HG03175 (cell line): ENCODE data around the gene MACF1.
"Not testable (repeated sequence)": the region's sequence is repeated elsewhere in the genome, so short reads cannot be mapped to it uniquely, and the experiment has no call there.

Experiments used
- ATAC-seq: cut with Tn5 transposase; IDR thresholded peaks from one replicate; pipeline ENCODE4 v1.9.1; 2021; ENCODE audit warnings: mild to moderate bottlenecking, moderate library complexity; ENCODE audit not compliant: unreplicated experiment

MACF1 gene

GRCh38 chr1:39505289-39505688 lies 300.8 kb downstream of the MACF1 start:
- ATAC-seq, result no peak

DNA sequence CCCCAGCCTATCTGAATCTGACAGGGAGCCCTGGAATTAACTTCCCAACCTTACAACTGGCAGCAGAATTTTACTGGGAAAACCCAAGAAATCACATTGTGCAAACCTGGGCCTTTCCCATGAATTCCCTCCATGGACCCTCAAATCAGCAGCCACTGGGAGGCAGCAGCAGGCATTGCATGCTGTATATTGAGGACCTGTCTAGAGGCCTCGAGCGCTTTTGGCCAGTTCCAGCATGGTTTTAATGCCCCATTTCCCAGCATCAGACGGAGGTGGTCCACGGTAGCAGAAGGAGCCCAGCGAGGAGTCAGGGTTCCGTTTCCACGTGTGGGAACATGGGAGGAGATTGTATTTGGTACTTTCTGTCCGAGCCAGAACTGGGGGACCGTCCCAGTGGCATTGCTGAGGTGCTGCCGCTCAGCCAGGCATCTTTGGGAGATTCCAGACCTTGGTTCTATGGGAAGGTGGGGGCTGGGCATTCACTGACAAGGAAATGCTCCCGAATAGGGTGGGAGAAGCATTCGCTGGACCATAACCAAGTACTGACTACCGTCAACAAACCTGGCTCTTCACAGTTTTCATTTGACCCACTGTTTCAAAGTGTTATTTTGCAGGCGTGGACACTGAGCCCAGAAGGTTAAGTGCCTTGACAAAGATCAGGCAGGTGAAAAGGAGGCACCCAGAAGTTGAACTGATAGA lies 302.9 kb downstream of the MACF1 start:
- ATAC-seq, result no peak

DNA sequence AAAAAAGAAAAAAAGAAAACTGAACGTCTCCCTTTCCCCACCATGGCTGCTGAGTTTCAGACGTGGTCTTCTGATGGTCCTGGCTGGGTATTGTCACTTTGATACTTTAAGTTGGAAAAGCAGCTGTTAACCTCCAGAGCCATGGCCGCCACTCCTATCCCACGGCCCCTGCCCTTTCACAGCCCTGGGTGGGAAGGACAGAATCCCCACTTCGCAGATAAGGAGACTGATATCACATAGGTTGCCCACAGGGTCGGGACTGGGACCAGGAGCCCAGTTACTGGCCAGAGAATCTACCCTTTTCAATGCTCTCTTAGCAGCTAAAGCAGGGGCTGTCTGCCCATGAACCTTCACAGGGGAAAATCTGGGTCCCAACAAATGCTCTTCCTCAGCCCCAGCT lies 303.8 kb downstream of the MACF1 start:
- ATAC-seq, result no peak

GRCh38 chr1:39508857-39509305 lies 304.4 kb downstream of the MACF1 start:
- peak; percentile 15 for ATAC-seq

GRCh38 chr1:39509360-39510009 lies 305.0 kb downstream of the MACF1 start:
- peak; percentile 61 for ATAC-seq

GRCh38 chr1:39510570-39511186 lies 306.2 kb downstream of the MACF1 start:
- not testable (repeated sequence) for ATAC-seq

GRCh38 chr1:39511477-39511876 lies 307.0 kb downstream of the MACF1 start:
- not testable (repeated sequence) for ATAC-seq

GRCh38 chr1:39512234-39512847 lies 307.8 kb downstream of the MACF1 start:
- not testable (repeated sequence) for ATAC-seq

DNA sequence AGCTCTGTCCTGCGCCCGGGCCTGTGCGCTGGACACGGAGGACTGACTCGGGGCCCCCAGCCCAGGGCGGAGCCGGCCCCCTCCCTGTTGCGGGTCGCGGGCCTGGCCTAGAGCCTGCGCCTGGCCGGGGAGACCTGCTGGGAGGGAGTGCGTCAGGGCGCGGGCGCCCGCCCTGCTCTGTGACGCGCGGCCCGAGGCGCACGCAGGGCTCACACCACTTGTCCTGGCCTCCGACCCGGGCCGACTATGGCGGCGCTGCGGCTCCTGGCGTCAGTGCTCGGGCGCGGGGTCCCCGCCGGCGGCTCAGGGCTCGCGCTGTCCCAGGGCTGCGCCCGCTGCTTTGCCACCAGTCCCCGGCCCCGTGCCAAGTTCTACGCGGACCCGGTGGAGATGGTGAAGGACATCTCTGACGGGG lies 310.2 kb downstream of the MACF1 start:
- ATAC-seq, result not testable (repeated sequence)

DNA sequence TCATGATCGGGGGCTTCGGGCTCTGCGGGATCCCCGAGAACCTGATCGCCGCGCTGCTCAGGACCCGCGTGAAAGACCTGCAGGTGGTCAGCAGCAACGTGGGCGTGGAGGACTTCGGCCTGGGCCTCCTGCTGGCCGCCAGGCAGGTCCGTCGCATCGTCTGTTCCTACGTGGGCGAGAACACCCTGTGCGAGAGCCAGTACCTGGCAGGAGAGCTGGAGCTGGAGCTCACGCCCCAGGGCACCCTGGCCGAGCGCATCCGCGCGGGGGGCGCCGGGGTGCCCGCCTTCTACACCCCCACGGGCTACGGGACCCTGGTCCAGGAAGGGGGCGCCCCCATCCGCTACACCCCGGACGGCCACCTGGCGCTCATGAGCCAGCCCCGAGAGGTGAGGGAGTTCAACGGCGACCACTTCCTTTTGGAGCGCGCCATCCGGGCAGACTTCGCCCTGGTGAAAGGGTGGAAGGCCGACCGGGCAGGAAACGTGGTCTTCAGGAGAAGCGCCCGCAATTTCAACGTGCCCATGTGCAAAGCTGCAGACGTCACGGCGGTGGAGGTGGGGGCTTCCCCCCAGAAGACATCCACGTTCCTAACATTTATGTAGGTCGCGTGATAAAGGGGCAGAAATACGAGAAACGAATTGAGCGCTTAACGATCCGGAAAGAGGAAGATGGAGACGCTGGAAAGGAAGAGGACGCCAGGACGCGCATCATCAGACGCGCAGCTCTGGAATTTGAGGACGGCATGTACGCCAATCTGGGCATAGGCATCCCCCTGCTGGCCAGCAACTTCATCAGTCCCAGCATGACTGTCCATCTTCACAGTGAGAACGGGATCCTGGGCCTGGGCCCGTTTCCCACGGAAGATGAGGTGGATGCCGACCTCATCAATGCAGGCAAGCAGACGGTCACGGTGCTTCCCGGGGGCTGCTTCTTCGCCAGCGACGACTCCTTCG lies 310.9 kb downstream of the MACF1 start:
- not testable (repeated sequence) for ATAC-seq

DNA sequence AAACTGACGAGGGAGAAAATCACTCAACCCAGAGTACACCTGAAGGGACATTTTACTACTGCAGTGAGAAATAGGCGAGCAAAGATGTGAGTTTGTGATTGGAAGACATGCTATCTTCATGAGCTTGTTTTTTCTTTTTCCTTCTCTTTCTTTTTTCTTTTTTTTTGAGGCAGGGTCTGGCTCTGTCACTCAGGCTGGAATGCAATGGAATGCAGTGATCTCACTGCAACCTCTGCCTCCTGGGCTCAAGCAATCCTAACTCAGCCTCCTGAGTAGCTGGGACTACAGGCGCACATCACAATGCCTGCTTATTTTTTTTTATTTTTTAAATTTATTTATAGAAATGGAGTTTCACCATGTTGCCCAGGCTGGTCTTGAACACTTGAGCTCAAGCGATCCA lies 312.3 kb downstream of the MACF1 start:
- not testable (repeated sequence) for ATAC-seq

DNA sequence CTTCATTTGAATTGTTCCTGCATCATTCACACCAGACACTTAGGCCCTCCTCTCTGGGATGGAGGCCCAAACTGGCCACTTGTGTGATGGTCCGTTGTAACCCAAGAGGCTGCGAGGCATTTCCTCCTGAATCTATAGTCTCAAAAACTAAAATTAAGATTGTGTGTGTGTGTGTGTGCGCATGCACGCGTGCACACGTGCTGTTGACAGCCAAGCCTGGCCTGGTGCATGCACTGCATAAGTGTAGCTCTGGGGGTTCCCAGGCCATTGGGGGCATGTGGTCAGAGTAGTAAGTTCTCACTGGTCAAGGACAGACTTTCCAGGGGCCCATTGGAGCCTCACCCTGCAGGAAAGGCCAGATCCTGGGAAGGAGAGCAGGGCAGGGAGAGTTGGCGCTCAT lies 313.4 kb downstream of the MACF1 start:
- ATAC-seq, result not testable (repeated sequence)

DNA sequence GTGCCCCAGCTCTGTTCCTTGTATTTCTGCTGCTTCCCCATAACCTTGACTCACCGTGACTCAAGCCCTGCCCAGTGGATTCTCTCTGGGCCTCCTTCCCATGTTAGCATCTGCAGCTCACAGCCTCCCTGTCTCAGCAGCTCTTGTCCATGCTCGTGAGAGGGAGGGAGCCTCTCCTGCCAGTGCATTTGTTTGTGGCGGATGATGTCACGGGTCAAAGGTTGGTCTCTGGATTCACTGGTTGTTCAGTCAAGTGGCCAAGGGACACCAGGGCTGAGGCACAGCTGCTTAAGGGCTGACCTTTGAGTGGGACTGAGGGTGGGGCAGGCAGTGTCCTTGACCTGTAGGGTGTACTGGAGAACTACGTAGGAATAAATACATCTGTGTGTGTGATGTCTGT lies 314.9 kb downstream of the MACF1 start:
- not testable (repeated sequence) for ATAC-seq

- not testable (repeated sequence) for ATAC-seq
These were observed 317.7 kb downstream of the MACF1 start for GRCh38 chr1:39522221-39522620.

GRCh38 chr1:39522661-39523567 lies 318.4 kb downstream of the MACF1 start:
- ATAC-seq, result no peak

DNA sequence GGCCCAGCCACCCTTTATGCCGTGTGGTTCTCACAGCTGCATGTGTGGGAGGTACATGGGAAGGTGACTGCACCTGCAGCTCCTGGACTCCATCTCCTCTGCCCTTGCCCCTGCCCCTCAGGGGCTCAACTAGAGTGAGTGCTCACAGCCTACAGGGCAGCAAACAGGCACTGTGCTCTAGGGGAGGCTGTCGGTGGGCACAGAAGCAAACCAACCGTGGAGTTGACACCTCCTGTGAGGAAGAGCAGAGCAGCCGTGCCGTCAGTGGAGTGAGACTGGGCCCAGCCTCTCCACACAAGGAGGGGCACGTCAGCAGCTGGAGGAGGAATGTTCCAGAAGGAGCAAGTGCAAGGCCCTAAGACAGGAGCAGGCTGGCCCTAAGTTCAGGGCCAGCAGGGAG lies 319.7 kb downstream of the MACF1 start:
- no peak for ATAC-seq

GRCh38 chr1:39524591-39525365 lies 320.3 kb downstream of the MACF1 start:
- no peak for ATAC-seq

GRCh38 chr1:39525366-39526165 lies 321.1 kb downstream of the MACF1 start:
- ATAC-seq, result peak; percentile 98
